ENCODE measurements around the gene ADCY7.

The ADCY7 gene

GRCh38 chr16:50300942-50301625, 34.7 kb downstream of the ADCY7 start:
- no peak for DNase-seq

- no peak for DNase-seq
Measured at GRCh38 chr16:50301626-50302471, 35.5 kb downstream of the ADCY7 start.

GRCh38 chr16:50302472-50303005, 36.2 kb downstream of the ADCY7 start:
- DNase-seq: no peak

- no peak for DNase-seq
Measured at GRCh38 chr16:50303041-50303604, 36.8 kb downstream of the ADCY7 start.

GRCh38 chr16:50303605-50304466, 37.5 kb downstream of the ADCY7 start:
- no peak for DNase-seq

GRCh38 chr16:50304467-50305440, 38.4 kb downstream of the ADCY7 start:
- DNase-seq: no peak

- no peak for DNase-seq
Measured at GRCh38 chr16:50305441-50306061, 39.2 kb downstream of the ADCY7 start.

- DNase-seq: no peak
Measured at GRCh38 chr16:50306287-50306686, 39.9 kb downstream of the ADCY7 start.

GRCh38 chr16:50308237-50308965, 42.0 kb downstream of the ADCY7 start:
- DNase-seq: no peak

GRCh38 chr16:50309156-50309526, 42.8 kb downstream of the ADCY7 start:
- DNase-seq: no peak

- DNase-seq: no peak
Measured at GRCh38 chr16:50309527-50310307, 43.4 kb downstream of the ADCY7 start.

GRCh38 chr16:50310308-50311133, 44.2 kb downstream of the ADCY7 start:
- no peak for DNase-seq

- DNase-seq: no peak
Measured at GRCh38 chr16:50311134-50311528, 44.8 kb downstream of the ADCY7 start.

- DNase-seq: no peak
Measured at GRCh38 chr16:50311891-50312501, 45.6 kb downstream of the ADCY7 start.

GRCh38 chr16:50313596-50314478, 47.5 kb downstream of the ADCY7 start:
- DNase-seq: peak; percentile 55

- no peak for DNase-seq
Measured at GRCh38 chr16:50314665-50315064, 48.3 kb downstream of the ADCY7 start.

All from activated CD4-positive, alpha-beta T cell treated with anti-CD3 and anti-CD28 coated beads, Interleukin-2, Interleukin-6, amounts not matched to agents 100 ng/mL and 50 ng/mL, durations not matched to agents 16 hours and 8 hours (primary cell).